Measurements from ENCODE around the gene KRTAP12-2. TPM values are rescaled to one million over a fixed set of nuclear protein-coding genes. Genes with fewer than 3 reads are reported as not detected.

KRTAP12-2 gene
- total and polyA plus RNA-seq, 4 donors, result not detected

DNA sequence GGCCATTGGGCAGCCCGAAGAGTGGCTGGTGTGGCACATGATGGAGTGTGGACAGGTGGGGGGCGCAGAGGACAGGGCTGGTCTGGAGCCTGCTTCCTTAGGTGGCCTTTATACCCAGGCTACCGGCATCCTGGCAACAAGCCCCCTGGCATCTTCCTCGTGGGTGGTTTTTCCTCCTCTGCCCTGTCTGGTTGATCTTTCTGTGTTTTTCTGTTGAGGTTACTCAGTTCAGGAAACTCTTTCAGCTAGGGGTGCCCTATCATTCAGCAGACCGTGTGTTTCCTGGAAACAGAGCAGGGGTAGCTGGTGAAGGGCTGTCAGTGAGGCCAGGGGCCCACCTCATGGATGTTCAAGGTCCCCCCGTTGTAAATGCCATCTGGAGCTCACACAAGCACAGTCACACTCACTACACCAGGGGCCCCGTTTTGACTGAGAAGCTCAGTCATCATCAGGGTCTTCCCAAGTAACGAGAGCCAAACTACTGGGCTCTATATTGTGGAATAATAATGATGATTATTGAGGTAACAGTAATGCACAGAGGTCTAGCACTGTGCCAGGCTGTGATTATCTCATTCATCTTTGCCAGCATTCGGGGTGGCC is 12.1 kb downstream of the KRTAP12-2 start, which contains the start of gene KRTAP12-4:
Gene KRTAP12-4 (minus strand): TSS at position 84 of the 600 bp plus-strand sequence. CDS start 45 bp downstream, at position 39.
- Histone ChIP-seq H3K9ac (ENCODE audit: low read depth in 1 of 2, low read length in 2 of 2) (no peak within 1 kb of the TSS), H3K27ac (ENCODE audit: low read depth in 1 of 2, low read length in 2 of 2) (peak within 1 kb of the TSS in 1 of 2 donors; percentile 3), H3K4me3 (ENCODE audit: low read depth in 1 of 3, low read length in 3 of 3) (no peak within 1 kb of the TSS), H3K4me1 (ENCODE audit: control insufficient read depth in 4 of 4, insufficient read depth in 4 of 4, low read length in 3 of 4) (no peaks in the 10 kb centered on the region), H3K9me3 (ENCODE audit: control insufficient read depth in 4 of 4, low read length in 3 of 4) (peaks cover 0 to 5% (median 0%) of the 10 kb centered on the region in 4 donors), H3K36me3 (ENCODE audit: control insufficient read depth in 4 of 4, insufficient read depth in 3 of 4, low read depth in 1 of 4, low read length in 3 of 4) (no peaks in the 10 kb centered on the region), H3K27me3 (ENCODE audit: control insufficient read depth in 4 of 4, insufficient read depth in 4 of 4, low read length in 3 of 4) (no peaks in the 10 kb centered on the region)
- 71% methylated on average over 9 of the region's 9 CpGs for WGBS
- TF ChIP-seq, protein P1, sequence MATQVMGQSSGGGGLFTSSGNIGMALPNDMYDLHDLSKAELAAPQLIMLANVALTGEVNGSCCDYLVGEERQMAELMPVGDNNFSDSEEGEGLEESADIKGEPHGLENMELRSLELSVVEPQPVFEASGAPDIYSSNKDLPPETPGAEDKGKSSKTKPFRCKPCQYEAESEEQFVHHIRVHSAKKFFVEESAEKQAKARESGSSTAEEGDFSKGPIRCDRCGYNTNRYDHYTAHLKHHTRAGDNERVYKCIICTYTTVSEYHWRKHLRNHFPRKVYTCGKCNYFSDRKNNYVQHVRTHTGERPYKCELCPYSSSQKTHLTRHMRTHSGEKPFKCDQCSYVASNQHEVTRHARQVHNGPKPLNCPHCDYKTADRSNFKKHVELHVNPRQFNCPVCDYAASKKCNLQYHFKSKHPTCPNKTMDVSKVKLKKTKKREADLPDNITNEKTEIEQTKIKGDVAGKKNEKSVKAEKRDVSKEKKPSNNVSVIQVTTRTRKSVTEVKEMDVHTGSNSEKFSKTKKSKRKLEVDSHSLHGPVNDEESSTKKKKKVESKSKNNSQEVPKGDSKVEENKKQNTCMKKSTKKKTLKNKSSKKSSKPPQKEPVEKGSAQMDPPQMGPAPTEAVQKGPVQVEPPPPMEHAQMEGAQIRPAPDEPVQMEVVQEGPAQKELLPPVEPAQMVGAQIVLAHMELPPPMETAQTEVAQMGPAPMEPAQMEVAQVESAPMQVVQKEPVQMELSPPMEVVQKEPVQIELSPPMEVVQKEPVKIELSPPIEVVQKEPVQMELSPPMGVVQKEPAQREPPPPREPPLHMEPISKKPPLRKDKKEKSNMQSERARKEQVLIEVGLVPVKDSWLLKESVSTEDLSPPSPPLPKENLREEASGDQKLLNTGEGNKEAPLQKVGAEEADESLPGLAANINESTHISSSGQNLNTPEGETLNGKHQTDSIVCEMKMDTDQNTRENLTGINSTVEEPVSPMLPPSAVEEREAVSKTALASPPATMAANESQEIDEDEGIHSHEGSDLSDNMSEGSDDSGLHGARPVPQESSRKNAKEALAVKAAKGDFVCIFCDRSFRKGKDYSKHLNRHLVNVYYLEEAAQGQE (IDR thresholded peaks at IDR 0.05), result no peak
- TF ChIP-seq RAD21 (IDR thresholded peaks at IDR 0.05) (no peak), FOXA2 (IDR thresholded peaks at IDR 0.05) (no peak), NR2F2 (IDR thresholded peaks at IDR 0.05) (no peak), HNF4G (IDR thresholded peaks at IDR 0.05) (no peak), JUND (IDR thresholded peaks at IDR 0.05) (no peak), YY1 (IDR thresholded peaks at IDR 0.05) (no peak)
- TF ChIP-seq, protein P2, sequence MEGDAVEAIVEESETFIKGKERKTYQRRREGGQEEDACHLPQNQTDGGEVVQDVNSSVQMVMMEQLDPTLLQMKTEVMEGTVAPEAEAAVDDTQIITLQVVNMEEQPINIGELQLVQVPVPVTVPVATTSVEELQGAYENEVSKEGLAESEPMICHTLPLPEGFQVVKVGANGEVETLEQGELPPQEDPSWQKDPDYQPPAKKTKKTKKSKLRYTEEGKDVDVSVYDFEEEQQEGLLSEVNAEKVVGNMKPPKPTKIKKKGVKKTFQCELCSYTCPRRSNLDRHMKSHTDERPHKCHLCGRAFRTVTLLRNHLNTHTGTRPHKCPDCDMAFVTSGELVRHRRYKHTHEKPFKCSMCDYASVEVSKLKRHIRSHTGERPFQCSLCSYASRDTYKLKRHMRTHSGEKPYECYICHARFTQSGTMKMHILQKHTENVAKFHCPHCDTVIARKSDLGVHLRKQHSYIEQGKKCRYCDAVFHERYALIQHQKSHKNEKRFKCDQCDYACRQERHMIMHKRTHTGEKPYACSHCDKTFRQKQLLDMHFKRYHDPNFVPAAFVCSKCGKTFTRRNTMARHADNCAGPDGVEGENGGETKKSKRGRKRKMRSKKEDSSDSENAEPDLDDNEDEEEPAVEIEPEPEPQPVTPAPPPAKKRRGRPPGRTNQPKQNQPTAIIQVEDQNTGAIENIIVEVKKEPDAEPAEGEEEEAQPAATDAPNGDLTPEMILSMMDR (IDR thresholded peaks at IDR 0.05; ENCODE audit: low read depth, low read length, missing input control), result no peak
- no peak for DNase-seq (ENCODE audit: low spot score)

DNA sequence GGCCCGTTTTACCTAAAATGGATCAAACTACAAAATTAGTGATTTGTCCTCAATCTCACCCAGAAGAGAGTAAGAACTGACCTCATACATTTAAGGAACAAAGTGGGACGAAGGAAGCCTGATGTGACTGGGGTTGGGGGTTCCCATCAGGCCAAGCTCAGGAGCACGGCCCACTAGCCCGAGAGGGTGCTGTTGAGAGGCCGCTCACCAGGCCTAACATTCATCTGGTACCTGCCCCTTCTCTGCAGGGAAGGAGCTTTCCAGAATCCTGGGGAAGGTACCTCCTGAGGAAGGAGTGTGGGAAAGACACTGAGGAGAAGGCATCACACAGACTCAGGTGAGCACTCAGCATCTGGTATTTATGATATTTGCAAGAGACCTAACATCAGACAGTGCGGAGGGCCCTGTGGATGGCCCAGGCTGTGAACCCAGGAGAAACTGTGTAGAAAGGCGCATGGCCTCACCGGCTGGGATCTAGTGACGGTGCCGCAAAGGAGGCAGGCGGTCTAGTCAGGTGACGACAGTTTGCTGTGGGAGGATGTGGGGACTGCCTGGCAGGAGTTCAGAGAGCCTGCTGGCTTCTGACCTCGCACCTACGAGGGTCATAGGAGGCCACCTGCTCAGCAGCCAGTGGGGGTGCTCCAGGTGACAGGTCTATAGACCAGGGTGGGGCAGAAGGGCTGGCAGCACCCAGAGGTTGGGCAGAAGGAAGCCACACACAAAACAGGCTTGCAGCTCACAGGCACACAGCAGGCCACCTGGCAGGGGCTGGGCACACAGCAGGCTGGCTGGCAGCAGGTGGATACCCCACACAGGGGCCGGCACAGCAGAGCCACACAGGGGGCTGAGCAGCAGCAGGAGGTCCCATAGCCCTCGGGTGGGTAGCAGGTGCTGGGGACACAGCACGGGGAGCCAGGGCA is 12.8 kb downstream of the KRTAP12-2 start:
- Histone ChIP-seq H3K4me1 (ENCODE audit: control insufficient read depth in 4 of 4, insufficient read depth in 4 of 4, low read length in 3 of 4) (no peaks in the 10 kb centered on the region), H3K27ac (ENCODE audit: low read depth in 1 of 2, low read length in 2 of 2) (peak overlapping the region in 1 of 2 donors; percentile 3), H3K9ac (ENCODE audit: low read depth in 1 of 2, low read length in 2 of 2) (no peak overlapping the region), H3K36me3 (ENCODE audit: control insufficient read depth in 4 of 4, insufficient read depth in 3 of 4, low read depth in 1 of 4, low read length in 3 of 4) (no peaks in the 10 kb centered on the region), H3K9me3 (ENCODE audit: control insufficient read depth in 4 of 4, low read length in 3 of 4) (peaks cover 0 to 5% (median 0%) of the 10 kb centered on the region in 4 donors), H3K27me3 (ENCODE audit: control insufficient read depth in 4 of 4, insufficient read depth in 4 of 4, low read length in 3 of 4) (no peaks in the 10 kb centered on the region), H3K4me3 (ENCODE audit: low read depth in 1 of 3, low read length in 3 of 3) (no peak overlapping the region)
- no peak for TF ChIP-seq FOXA2 (IDR thresholded peaks at IDR 0.05)
- no peak for TF ChIP-seq YY1 (IDR thresholded peaks at IDR 0.05)
- WGBS, result 75% methylated on average over 17 of the region's 17 CpGs
- DNase-seq (ENCODE audit: low spot score), result no peak

DNA sequence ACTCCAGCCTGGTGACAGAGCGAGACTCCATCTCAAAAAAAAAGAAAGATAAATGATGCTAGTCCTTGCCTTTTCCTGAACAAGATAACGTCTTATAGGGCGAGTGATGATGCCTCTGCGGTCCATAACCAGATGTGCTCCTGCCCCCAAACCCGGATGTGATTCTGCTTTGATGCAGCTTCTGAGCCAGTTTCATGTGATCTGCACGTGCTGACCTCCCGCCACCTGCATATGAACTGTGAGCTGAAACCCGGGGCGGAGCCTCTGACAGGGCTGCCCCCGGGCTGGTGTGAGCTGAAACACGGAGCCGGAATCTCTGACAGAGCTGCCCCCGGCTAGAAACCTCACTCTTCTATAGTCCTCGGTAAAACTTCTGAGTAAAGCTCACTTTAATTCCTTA is 13.6 kb downstream of the KRTAP12-2 start:
- 69% methylated on average over 14 of the region's 14 CpGs for WGBS
- TF ChIP-seq FOXA2 (IDR thresholded peaks at IDR 0.05) (no peak), JUND (IDR thresholded peaks at IDR 0.05) (no peak), GABPA (IDR thresholded peaks at IDR 0.05 in 1 of 2, conservative IDR thresholded peaks at IDR 0.05 in 1 of 2) (no peak)
- TF ChIP-seq, protein P3, sequence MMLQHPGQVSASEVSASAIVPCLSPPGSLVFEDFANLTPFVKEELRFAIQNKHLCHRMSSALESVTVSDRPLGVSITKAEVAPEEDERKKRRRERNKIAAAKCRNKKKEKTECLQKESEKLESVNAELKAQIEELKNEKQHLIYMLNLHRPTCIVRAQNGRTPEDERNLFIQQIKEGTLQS (IDR thresholded peaks at IDR 0.05), result no peak
- TF ChIP-seq, protein P1 (IDR thresholded peaks at IDR 0.05), result no peak
- Histone ChIP-seq H3K27ac (ENCODE audit: low read depth in 1 of 2, low read length in 2 of 2) (no peak overlapping the region), H3K4me1 (ENCODE audit: control insufficient read depth in 4 of 4, insufficient read depth in 4 of 4, low read length in 3 of 4) (no peaks in the 10 kb centered on the region), H3K9me3 (ENCODE audit: control insufficient read depth in 4 of 4, low read length in 3 of 4) (peaks cover 0 to 5% (median 0%) of the 10 kb centered on the region in 4 donors), H3K36me3 (ENCODE audit: control insufficient read depth in 4 of 4, insufficient read depth in 3 of 4, low read depth in 1 of 4, low read length in 3 of 4) (no peaks in the 10 kb centered on the region), H3K9ac (ENCODE audit: low read depth in 1 of 2, low read length in 2 of 2) (no peak overlapping the region), H3K27me3 (ENCODE audit: control insufficient read depth in 4 of 4, insufficient read depth in 4 of 4, low read length in 3 of 4) (no peaks in the 10 kb centered on the region), H3K4me3 (ENCODE audit: low read depth in 1 of 3, low read length in 3 of 3) (no peak overlapping the region)
- no peak for DNase-seq (ENCODE audit: low spot score)

Data from liver (tissue), 9 donors.